Activated CD4-positive, alpha-beta T cell treated with anti-CD3 and anti-CD28 coated beads, Interleukin-2, amount 10 ng/mL, durations not matched to agents 7 days and 5 days (primary cell): ENCODE results near the gene WDR44. TPM values are rescaled to one million over a fixed set of nuclear protein-coding genes. Genes with fewer than 3 reads are reported as not detected.
A peak's percentile ranks its signal among the peaks of the same experiment; 100 is the strongest.
"Not testable (repeated sequence)": the region's sequence is repeated elsewhere in the genome, so short reads cannot be mapped to it uniquely, and the experiment has no call there.

ENCODE experiments used
- CTCF ChIA-PET: fragments of 350-600 bp; sonication (Branson Sonifier 250); formaldehyde crosslinking; loops from one replicate; lab custom pipeline; 2021; ENCODE audit warnings: antibody characterized with exemption; lab: Charles Lee
- POLR2A ChIA-PET: fragments of 350-600 bp; sonication (Branson Sonifier 250); formaldehyde crosslinking; loops from one replicate; lab custom pipeline; 2021; ENCODE audit warnings: antibody characterized with exemption; lab: Charles Lee
- DNase-seq: peaks from one replicate; pipeline ENCODE4 v3.0.0-alpha.2; 2020
- H3K27ac Mint-ChIP-seq: one replicate; pipeline ENCODE4 v1.8.0; 2021; ENCODE audit warnings: mild to moderate bottlenecking, moderate library complexity, mixed read lengths
- H3K27me3 Mint-ChIP-seq: one replicate; pipeline ENCODE4 v1.8.0; 2021; ENCODE audit warnings: mixed read lengths
- H3K36me3 Mint-ChIP-seq: one replicate; pipeline ENCODE4 v1.8.0; 2021; ENCODE audit warnings: low read depth, mixed read lengths
- H3K4me1 Mint-ChIP-seq: one replicate; pipeline ENCODE4 v1.8.0; 2021; ENCODE audit warnings: mixed read lengths
- H3K4me3 Mint-ChIP-seq: one replicate; pipeline ENCODE4 v1.8.0; 2021; ENCODE audit warnings: mild to moderate bottlenecking, moderate library complexity, mixed read lengths
- H3K9me3 Mint-ChIP-seq: one replicate; pipeline ENCODE4 v1.8.0; 2021; ENCODE audit warnings: mixed read lengths
- total RNA-seq, 2 experiments: library from RNA; stranded (reverse); gene quantifications; one replicate each; pipeline ENCODE4 v1.2.3, GENCODE V29; 2021

WDR44 gene
- 10 to 100 TPM; 21.7 to 23.3 TPM for total RNA-seq

GRCh38 chrX:118345464-118346257, at the start of gene WDR44:
Gene WDR44, plus strand, starts transcription at chrX:118346106. Its CDS starts 398 bp downstream, at chrX:118346504.
- peak; percentile 94 for DNase-seq
- H3K4me3 Mint-ChIP-seq = peak within 1 kb of the TSS; percentile 94
- peaks cover 38% of the 10 kb centered on the region for H3K4me1 Mint-ChIP-seq
- peaks cover 5% of the 10 kb centered on the region for H3K36me3 Mint-ChIP-seq
- POLR2A ChIA-PET = no interaction called here
- CTCF ChIA-PET = interaction anchor here (1.4 kb wide), 1 partner anchor 9 kb away, joined by 5 read pairs; no protein-coding TSS in a partner anchor
- H3K27me3 Mint-ChIP-seq = no peaks in the 10 kb centered on the region
- H3K9me3 Mint-ChIP-seq = no peaks in the 10 kb centered on the region
- peak within 1 kb of the TSS; percentile 98 for H3K27ac Mint-ChIP-seq

DNA sequence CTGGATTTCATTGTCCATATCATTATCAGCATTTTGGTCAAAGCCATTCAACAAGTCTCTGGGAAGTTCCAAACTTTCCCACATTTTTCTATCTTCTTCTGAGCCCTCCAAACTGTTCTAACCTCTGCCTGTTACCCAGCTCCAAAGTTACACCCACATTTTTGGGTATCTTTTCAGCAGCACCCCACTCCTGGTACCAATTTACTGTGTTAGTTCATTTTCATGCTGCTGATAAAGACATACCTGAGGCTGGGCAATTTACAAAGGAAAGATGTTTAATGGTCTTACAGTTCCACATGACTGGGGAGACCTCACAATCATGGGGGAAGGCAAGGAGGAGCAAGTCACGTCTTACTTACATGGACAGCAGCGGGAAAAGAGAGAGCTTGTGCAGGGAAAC, 40.1 kb upstream of the WDR44 start:
- H3K4me1 Mint-ChIP-seq, H3K36me3 Mint-ChIP-seq, H3K27me3 Mint-ChIP-seq, POLR2A ChIA-PET, CTCF ChIA-PET, H3K4me3 Mint-ChIP-seq, DNase-seq, H3K27ac Mint-ChIP-seq: not testable (repeated sequence)
- H3K9me3 Mint-ChIP-seq = peaks cover 12% of the 10 kb centered on the region

DNA sequence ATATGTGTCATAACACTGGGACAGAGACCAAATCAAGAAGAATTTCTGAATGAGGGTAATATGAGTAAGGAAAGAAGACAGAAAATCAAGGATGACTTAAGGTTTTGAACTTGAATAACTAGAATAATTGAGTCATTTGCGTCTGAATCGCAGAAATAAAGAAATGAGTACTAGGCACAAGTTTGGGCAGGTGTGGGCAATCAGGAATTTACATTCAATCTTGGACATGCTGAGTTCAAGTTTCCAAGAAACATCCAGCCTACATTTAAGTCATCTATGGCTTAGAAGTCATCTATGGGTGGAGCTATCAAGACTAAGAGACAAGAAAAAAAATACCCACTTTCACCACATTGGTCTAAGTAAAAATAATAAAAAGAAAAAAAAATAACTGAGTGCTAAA, 30.4 kb upstream of the WDR44 start:
- ChIA-PET POLR2A (no interaction called here), CTCF (no interaction called here)
- H3K27ac Mint-ChIP-seq = no peak overlapping the region
- no peak overlapping the region for H3K4me3 Mint-ChIP-seq
- H3K4me1 Mint-ChIP-seq = no peaks in the 10 kb centered on the region
- no peak for DNase-seq
- H3K27me3 Mint-ChIP-seq = peaks cover 17% of the 10 kb centered on the region
- H3K9me3 Mint-ChIP-seq = no peaks in the 10 kb centered on the region
- no peaks in the 10 kb centered on the region for H3K36me3 Mint-ChIP-seq

DNA sequence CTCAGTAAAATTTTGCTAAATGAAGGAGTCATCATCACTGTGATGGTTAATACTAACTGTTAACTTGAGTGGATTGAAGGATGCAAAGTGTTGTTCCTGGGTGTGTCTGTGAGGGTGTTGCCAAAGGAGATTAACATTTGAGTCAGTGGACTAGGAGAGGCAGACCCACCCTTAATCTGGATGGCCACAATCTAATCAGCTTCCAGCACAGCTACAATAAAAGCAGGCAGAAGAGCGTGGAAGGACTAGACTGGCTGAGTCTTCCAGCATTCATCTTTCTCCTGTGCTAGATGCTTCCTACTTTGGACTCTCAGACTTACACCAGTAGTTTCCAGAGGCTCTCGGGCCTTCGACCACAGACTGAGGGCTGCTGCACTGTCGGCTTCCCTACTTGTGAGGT, 21.3 kb upstream of the WDR44 start:
- DNase-seq = no peak
- CTCF ChIA-PET = no interaction called here
- POLR2A ChIA-PET = no interaction called here
- Mint-ChIP-seq H3K4me1 (no peaks in the 10 kb centered on the region), H3K27ac (no peak overlapping the region), H3K36me3 (no peaks in the 10 kb centered on the region), H3K9me3 (no peaks in the 10 kb centered on the region), H3K4me3 (no peak overlapping the region), H3K27me3 (peaks cover 1% of the 10 kb centered on the region)

GRCh38 chrX:118325453-118325852, 20.5 kb upstream of the WDR44 start:
- Mint-ChIP-seq H3K4me3 (no peak overlapping the region), H3K27me3 (peaks cover 1% of the 10 kb centered on the region), H3K4me1 (no peaks in the 10 kb centered on the region), H3K9me3 (no peaks in the 10 kb centered on the region), H3K27ac (no peak overlapping the region), H3K36me3 (no peaks in the 10 kb centered on the region)
- DNase-seq = no peak
- ChIA-PET POLR2A (no interaction called here), CTCF (no interaction called here)

DNA sequence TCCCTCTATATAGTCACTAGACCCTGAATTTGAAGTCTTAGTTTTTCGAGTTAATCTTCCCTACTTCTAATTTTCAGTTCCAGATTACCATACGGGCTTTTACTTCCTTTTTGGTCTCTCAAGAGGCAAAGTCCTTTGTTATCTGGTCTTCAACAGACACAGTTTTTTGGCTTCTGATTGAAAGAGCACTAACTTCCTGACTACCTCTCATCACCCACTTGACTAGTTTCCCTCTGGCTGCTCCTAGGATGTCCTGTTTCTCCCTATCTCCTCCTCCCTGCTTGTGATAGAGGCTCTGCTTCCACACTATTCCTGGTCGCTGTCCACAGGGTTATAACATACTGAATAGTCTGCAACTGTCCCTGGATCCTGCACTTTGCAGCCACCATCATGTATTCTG, 16.7 kb upstream of the WDR44 start:
- DNase-seq = no peak
- ChIA-PET CTCF (interaction anchor here (0.7 kb wide), 2 partner anchors 23 to 59 kb away, joined by 4 to 5 read pairs; no protein-coding TSS in a partner anchor), POLR2A (no interaction called here)
- Mint-ChIP-seq H3K27ac (no peak overlapping the region), H3K36me3 (no peaks in the 10 kb centered on the region), H3K9me3 (no peaks in the 10 kb centered on the region), H3K4me1 (no peaks in the 10 kb centered on the region), H3K27me3 (no peaks in the 10 kb centered on the region), H3K4me3 (no peak overlapping the region)

DNA sequence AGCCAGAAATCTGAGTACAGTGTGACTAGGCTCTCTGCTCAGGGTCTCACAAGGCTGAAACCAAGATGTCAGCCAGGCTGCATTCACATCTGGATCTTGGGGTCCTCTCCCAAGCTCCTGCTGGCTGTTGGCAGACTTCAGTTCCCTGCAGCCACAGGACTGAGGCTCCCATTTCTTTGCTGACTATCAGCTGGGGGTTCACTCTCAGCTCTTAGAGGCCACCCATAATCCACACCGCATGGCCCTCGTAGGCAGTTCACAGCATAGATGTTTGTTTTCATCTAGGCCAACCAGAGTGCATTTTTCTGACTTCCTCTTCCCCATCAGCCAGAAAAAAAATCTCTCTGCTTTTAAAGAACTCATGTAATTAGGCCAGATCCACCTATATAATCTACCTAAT, 8.2 kb upstream of the WDR44 start:
- POLR2A ChIA-PET = no interaction called here
- no peak for DNase-seq
- Mint-ChIP-seq H3K4me1 (peaks cover 2% of the 10 kb centered on the region), H3K36me3 (no peaks in the 10 kb centered on the region), H3K9me3 (no peaks in the 10 kb centered on the region), H3K27ac (no peak overlapping the region), H3K27me3 (no peaks in the 10 kb centered on the region), H3K4me3 (no peak overlapping the region)
- CTCF ChIA-PET = no interaction called here

GRCh38 chrX:118338930-118339329, 7.0 kb upstream of the WDR44 start:
- no peaks in the 10 kb centered on the region for H3K36me3 Mint-ChIP-seq
- CTCF ChIA-PET = no interaction called here
- peaks cover 2% of the 10 kb centered on the region for H3K4me1 Mint-ChIP-seq
- POLR2A ChIA-PET = no interaction called here
- no peak overlapping the region for H3K4me3 Mint-ChIP-seq
- no peaks in the 10 kb centered on the region for H3K9me3 Mint-ChIP-seq
- H3K27me3 Mint-ChIP-seq = no peaks in the 10 kb centered on the region
- DNase-seq = no peak
- no peak overlapping the region for H3K27ac Mint-ChIP-seq

DNA sequence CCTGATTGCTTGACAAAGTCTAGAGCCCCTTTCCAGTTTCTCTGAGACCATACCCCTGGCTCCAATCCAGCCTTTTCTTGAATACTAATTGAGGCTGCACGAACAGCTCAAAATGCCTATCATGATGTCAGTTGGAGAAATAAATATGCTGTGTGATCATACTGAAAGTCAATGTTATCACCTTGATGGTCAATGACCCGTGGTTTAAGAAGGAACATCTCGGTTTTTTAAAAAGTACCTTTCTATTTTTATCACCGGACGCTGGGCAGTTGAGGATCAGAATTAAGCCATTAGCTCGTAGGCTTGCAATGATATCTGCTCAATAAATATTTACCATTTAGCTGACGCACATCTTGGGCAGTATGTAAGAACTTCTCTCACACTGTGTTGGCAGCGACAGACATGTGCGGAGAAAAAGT, 852 bp upstream of the WDR44 start:
- H3K9me3 Mint-ChIP-seq = no peaks in the 10 kb centered on the region
- H3K27ac Mint-ChIP-seq = peak overlapping the region; percentile 98
- no peak for DNase-seq
- POLR2A ChIA-PET = no interaction called here
- H3K27me3 Mint-ChIP-seq = no peaks in the 10 kb centered on the region
- H3K36me3 Mint-ChIP-seq = peaks cover 4% of the 10 kb centered on the region
- H3K4me1 Mint-ChIP-seq = peaks cover 32% of the 10 kb centered on the region
- CTCF ChIA-PET = interaction anchor here (1.4 kb wide), 1 partner anchor 10 kb away, joined by 5 read pairs; no protein-coding TSS in a partner anchor
- H3K4me3 Mint-ChIP-seq = peak overlapping the region; percentile 94

DNA sequence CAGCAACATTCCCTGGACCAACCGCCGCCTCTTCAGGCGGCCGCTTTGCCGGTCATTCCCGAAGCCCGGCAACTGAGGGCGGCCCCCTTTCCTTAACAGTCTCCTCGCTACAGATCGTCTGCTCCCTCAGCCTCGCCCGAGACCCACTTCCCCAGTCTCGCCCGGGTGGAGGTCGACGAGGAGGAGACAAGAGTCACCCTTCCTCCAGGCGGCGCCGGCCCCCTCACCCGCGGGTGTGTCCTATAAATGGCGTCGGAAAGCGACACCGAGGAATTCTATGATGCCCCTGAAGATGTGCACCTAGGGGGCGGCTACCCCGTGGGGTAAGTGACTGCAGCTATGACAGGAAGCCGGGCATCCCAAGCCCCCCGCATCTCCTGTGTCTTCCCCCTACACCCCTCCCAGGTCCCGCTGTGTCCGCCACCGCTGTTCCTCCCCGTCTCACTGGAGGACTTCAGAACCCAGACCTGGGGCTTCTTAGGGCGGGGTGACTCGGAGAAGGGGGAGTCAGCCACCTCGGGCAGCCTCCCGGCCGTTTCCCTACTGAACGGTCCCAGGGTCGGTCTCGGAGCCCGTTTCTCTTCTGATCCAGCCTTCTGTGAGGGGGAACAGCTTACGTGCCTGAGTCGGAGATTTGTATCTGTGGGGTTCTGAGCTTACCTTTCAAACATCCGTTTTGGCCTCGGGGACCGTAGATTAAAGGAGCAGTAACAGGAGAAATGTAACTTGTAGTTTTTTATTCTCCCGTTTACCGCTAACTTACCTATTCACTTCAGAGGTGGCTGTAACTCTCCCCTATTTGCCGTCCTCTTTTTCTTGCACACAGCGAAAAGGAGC, 570 bp downstream of the WDR44 start:
- Mint-ChIP-seq H3K36me3 (peaks cover 5% of the 10 kb centered on the region), H3K27ac (peak overlapping the region; percentile 98), H3K9me3 (no peaks in the 10 kb centered on the region), H3K4me3 (peak overlapping the region; percentile 94), H3K4me1 (peaks cover 39% of the 10 kb centered on the region), H3K27me3 (no peaks in the 10 kb centered on the region)
- DNase-seq = peak; percentile 49
- ChIA-PET CTCF (no interaction called here), POLR2A (no interaction called here)

GRCh38 chrX:118347131-118347530, 1.2 kb downstream of the WDR44 start:
- Mint-ChIP-seq H3K27ac (peak overlapping the region; percentile 98), H3K36me3 (peaks cover 5% of the 10 kb centered on the region), H3K9me3 (no peaks in the 10 kb centered on the region), H3K4me3 (peak overlapping the region; percentile 94), H3K4me1 (peaks cover 41% of the 10 kb centered on the region), H3K27me3 (no peaks in the 10 kb centered on the region)
- peak; percentile 7 for DNase-seq
- CTCF ChIA-PET = no interaction called here
- POLR2A ChIA-PET = no interaction called here

DNA sequence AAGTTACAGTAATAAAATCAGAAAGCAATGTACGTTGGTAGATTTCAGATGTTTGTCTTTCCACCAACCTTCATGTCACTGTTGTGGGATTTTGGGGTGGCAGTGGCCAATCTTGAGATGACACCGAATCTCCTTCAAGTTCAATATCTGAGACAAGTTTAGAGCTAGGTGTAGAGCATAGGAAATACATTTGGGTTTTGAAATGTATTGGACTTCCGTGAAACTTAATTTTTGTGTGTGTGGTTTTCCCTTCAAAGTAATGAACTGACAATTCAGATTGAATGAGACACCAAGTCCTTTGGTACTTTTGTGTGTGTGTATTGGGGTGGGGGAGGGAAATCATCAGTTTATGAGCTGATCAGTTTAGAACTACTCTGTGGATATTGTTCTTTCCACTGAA, 1.8 kb downstream of the WDR44 start:
- CTCF ChIA-PET = no interaction called here

More for the DNA sequence above, 1.8 kb downstream of the WDR44 start:
- DNase-seq = no peak
- Mint-ChIP-seq H3K27ac (peak overlapping the region; percentile 98), H3K36me3 (peaks cover 5% of the 10 kb centered on the region), H3K9me3 (no peaks in the 10 kb centered on the region), H3K27me3 (no peaks in the 10 kb centered on the region), H3K4me1 (peaks cover 44% of the 10 kb centered on the region), H3K4me3 (peak overlapping the region; percentile 94)
- POLR2A ChIA-PET = no interaction called here
